K562 (cell line): ENCODE data around the gene APCDD1. TPM values are rescaled to one million over a fixed set of nuclear protein-coding genes. Genes with fewer than 3 reads are reported as not detected.

Source experiments
- ATAC-seq: fragments of 200-7000 bp; cut with Tn5 transposase; 3 replicates; pipeline ENCODE4 v1.9.1; 2020; ENCODE audit warnings: moderate library complexity
- BruUV-seq: library from RNA; stranded (reverse); fragments of 400-500 nt; replicated peaks from 2 replicates; lab custom pipeline; 2021; lab: Mats Ljungman, UMichigan
- CTCF ChIA-PET: fragments of 300-600 bp; formaldehyde crosslinking; extraction: SDS; loops from one replicate; lab custom pipeline; 2021; ENCODE audit warnings: low intra/inter-chr PET ratio; lab: Yijun Ruan, JAX
- POLR2A ChIA-PET: fragments of 300-600, 350-650 bp; sonication (Branson Sonifier 250); formaldehyde crosslinking; extraction: SDS; loops from one replicate; lab custom pipeline; 2021; ENCODE audit warnings: antibody characterized with exemption, inconsistent platforms; lab: Yijun Ruan, JAX
- DNase-seq, 4 experiments: peaks; one replicate each; pipeline versions ENCODE4 v3.0.0 to v3.0.0-alpha.2; 2011 to 2018; ENCODE audit warnings: low spot score in 3 of 4, mixed read lengths in 3 of 4; ENCODE audit errors: extremely low read depth in 1 of 4
- FAIRE-seq: peaks from 2 replicates; lab custom pipeline; 2011; peaks lifted over from hg19 to GRCh38; lab: Jason Lieb, UNC
- H2AFZ ChIP-seq: 2 replicates; pipeline ENCODE4 v1.6.0; 2011; ENCODE audit warnings: low read depth, low read length, control low read depth, inconsistent platforms
- H3K27ac ChIP-seq: fragments of 200-600 bp; 3 replicates; pipeline ENCODE4 v1.8.0; 2011; ENCODE audit warnings: low read depth, mild to moderate bottlenecking, control low read depth, inconsistent platforms, low read length, moderate library complexity, mixed read lengths; ENCODE audit errors: extremely low read depth
- H3K27me3 ChIP-seq, 2 experiments: fragments of 300-600 bp in 1 of 2; 2 replicates in 1 of 2; 3 replicates in 1 of 2; pipeline versions ENCODE4 v1.6.0 to v1.8.0; 2011; ENCODE audit warnings: inconsistent platforms in 2 of 2, low read length in 2 of 2, mild to moderate bottlenecking in 1 of 2, mixed read lengths in 1 of 2, moderate library complexity in 1 of 2; ENCODE audit not compliant: control insufficient read depth in 2 of 2, insufficient read depth in 2 of 2
- H3K36me3 ChIP-seq: fragments of 300-600 bp; 3 replicates; pipeline ENCODE4 v1.8.0; 2011; ENCODE audit warnings: mild to moderate bottlenecking, low read length, inconsistent platforms; ENCODE audit not compliant: control insufficient read depth, insufficient read depth
- H3K4me1 ChIP-seq, 2 experiments: fragments of 200-600 bp in 1 of 2; replicated peaks in 1 of 2; 2 replicates in 1 of 2; 3 replicates in 1 of 2; pipeline versions ENCODE4 v1.5.1 to v1.8.0; 2011; ENCODE audit warnings: inconsistent platforms in 2 of 2, low read length in 2 of 2, mild to moderate bottlenecking in 1 of 2, mixed read lengths in 1 of 2, moderate library complexity in 1 of 2; ENCODE audit not compliant: control insufficient read depth in 2 of 2, insufficient read depth in 2 of 2
- H3K4me2 ChIP-seq: 2 replicates; pipeline ENCODE4 v1.6.1; 2011; ENCODE audit warnings: low read length, control low read depth, inconsistent platforms, mixed read lengths; ENCODE audit not compliant: insufficient read depth
- H3K4me3 ChIP-seq: fragments of 200-600 bp; sonication (generic), shearing (Covaris generic); 2 replicates; pipeline ENCODE4 v1.5.1; 2016; ENCODE audit warnings: control low read depth, inconsistent platforms
- H3K79me2 ChIP-seq: fragments of 200-600 bp; 3 replicates; pipeline ENCODE4 v1.8.0; 2011; ENCODE audit warnings: low read length, inconsistent platforms; ENCODE audit not compliant: control insufficient read depth, insufficient read depth
- H3K9ac ChIP-seq, 2 experiments: 2 replicates each; pipeline versions ENCODE4 v1.6.0 to v1.6.1; 2011; ENCODE audit warnings: low read depth in 2 of 2, low read length in 2 of 2, control low read depth in 1 of 2, inconsistent platforms in 1 of 2, mild to moderate bottlenecking in 1 of 2, mixed read lengths in 1 of 2; ENCODE audit not compliant: insufficient read depth in 1 of 2
- H3K9me1 ChIP-seq: one replicate; pipeline ENCODE4 v1.6.0; 2011; ENCODE audit warnings: inconsistent platforms, mild to moderate bottlenecking, low read length, moderate library complexity; ENCODE audit not compliant: control insufficient read depth, insufficient read depth
- H3K9me3 ChIP-seq: replicated peaks from 2 replicates; pipeline ENCODE4 v1.5.1; 2011; ENCODE audit warnings: low read depth, low read length, inconsistent platforms; ENCODE audit not compliant: control insufficient read depth, insufficient read depth
- H4K20me1 ChIP-seq: replicated peaks from 2 replicates; pipeline ENCODE4 v1.6.1; 2011; ENCODE audit warnings: low read length, inconsistent platforms, mixed read lengths; ENCODE audit not compliant: control insufficient read depth, insufficient read depth
- CTCF ChIP-seq, 3 experiments: IDR thresholded peaks in 2 of 3; conservative IDR thresholded peaks in 1 of 3; 2 replicates each; pipeline ENCODE4 v1.5.1; 2011 to 2012; ENCODE audit warnings: low read length in 3 of 3, mild to moderate bottlenecking in 3 of 3, control low read depth in 2 of 3, improper control_type of control experiment in 1 of 3, inconsistent platforms in 1 of 3, low read depth in 1 of 3, mixed read lengths in 1 of 3, moderate library complexity in 1 of 3; ENCODE audit not compliant: insufficient read depth in 2 of 3
- HNRNPLL ChIP-seq: fragments of 200-400 bp; formaldehyde crosslinking; IDR thresholded peaks from 2 replicates; pipeline ENCODE4 v1.6.1; 2017; ENCODE audit warnings: low read length, low read depth, mild to moderate bottlenecking; ENCODE audit not compliant: poor library complexity, severe bottlenecking
- RAD21 ChIP-seq, 2 experiments: fragments of 250-450 bp in 1 of 2; fragments of 450-650 bp in 1 of 2; sonication (Bioruptor Pico) in 1 of 2; formaldehyde crosslinking in 1 of 2; IDR thresholded peaks in 1 of 2; conservative IDR thresholded peaks in 1 of 2; 2 replicates each; pipeline versions ENCODE4 v1.4.0 to v1.8.0; 2020 to 2022; ENCODE audit warnings: mild to moderate bottlenecking in 2 of 2, moderate library complexity in 1 of 2
- ZEB2 ChIP-seq: fragments of 450-650 bp; IDR thresholded peaks from 2 replicates; pipeline ENCODE4 v1.6.1; 2016
- ZNF143 ChIP-seq: sonication (generic); formaldehyde crosslinking; IDR thresholded peaks from 2 replicates; pipeline ENCODE4 v1.9.0; 2022; ENCODE audit warnings: mild to moderate bottlenecking, missing genetic modification reagents
- WGBS: fragments of 100-300 bp; shearing (Covaris generic); methylation state at CpG from one replicate; pipeline ENCODE4 v1.1.6; 2016; ENCODE audit warnings: low coverage, mixed read lengths; ENCODE audit not compliant: insufficient coverage; ENCODE audit errors: missing lambda C conversion rate; 5-methylcytosine and 5-hydroxymethylcytosine counted together
- in situ Hi-C: fragments of 300-500 bp; cut with MboI; formaldehyde crosslinking; loops from 4 replicates; pipeline ENCODE4 v1.15.0; 2018; ENCODE audit warnings: inconsistent platforms, mixed read lengths
- intact Hi-C: fragments of 100-400 bp; cut with micrococcal nuclease; formaldehyde crosslinking; loops from 2 replicates; pipeline ENCODE4 v1.14.2; 2022
- polyA plus RNA-seq, 8 experiments: library from polyadenylated mRNA; depleted of rRNA in 4 of 8; stranded (reverse) in 5 of 8; unstranded in 3 of 8; fragments of >200 nt; fragmentation: Nextera tagmentation in 2 of 8; fragmentation: Illumina TruSeq in 1 of 8; extraction: Ambion mirVana in 2 of 8; extraction: Trizol in 1 of 8; gene quantifications; 2 replicates each; pipeline versions ENCODE4 v1.2.1 to v1.2.3, GENCODE V29; 2011 to 2014; ENCODE audit warnings: inconsistent platforms in 1 of 8, missing spikeins in 1 of 8
- total RNA-seq, 7 experiments: library from RNA; depleted of rRNA in 6 of 7; stranded (reverse); fragments of >200 nt in 6 of 7; fragmentation: Illumina TruSeq in 2 of 7; extraction: Trizol in 2 of 7; gene quantifications; 2 replicates each; pipeline versions ENCODE4 v1.2.1 to v1.2.3, GENCODE V29; 2011 to 2021; ENCODE audit warnings: low replicate concordance in 1 of 7
- TF ChIP-seq, protein P1 (sequence below): fragments of 450-650 bp; formaldehyde crosslinking; IDR thresholded peaks from 2 replicates; pipeline ENCODE4 v1.4.0; 2020; ENCODE audit warnings: mild to moderate bottlenecking, moderate library complexity

APCDD1 gene
- total and polyA plus RNA-seq, 9 of the 15 experiments (the other 6 are each of a cell fraction or from before 2014, with no cell fraction given): 0.07 TPM; not detected in 8

DNA sequence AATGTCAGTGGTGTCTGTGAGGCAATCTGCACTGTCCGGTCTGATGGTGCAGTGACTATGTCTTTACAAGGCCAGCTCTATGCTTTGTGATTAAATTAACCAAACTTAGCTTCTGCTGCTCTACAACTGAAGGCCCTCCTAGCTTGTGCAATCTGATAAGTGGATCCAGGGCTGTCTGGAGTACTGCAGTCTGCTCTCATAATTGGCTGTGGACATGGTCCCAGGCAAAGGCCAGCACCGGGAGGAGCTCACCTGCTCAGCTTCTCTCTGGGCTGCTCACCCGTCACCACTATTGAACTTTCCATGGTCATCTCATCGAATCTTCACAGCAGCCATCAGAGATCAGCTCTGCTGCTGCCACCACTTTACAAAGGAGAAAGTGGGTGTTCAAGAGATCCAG lies 13.0 kb upstream of the APCDD1 start (continued):
- TF ChIP-seq, protein P1, sequence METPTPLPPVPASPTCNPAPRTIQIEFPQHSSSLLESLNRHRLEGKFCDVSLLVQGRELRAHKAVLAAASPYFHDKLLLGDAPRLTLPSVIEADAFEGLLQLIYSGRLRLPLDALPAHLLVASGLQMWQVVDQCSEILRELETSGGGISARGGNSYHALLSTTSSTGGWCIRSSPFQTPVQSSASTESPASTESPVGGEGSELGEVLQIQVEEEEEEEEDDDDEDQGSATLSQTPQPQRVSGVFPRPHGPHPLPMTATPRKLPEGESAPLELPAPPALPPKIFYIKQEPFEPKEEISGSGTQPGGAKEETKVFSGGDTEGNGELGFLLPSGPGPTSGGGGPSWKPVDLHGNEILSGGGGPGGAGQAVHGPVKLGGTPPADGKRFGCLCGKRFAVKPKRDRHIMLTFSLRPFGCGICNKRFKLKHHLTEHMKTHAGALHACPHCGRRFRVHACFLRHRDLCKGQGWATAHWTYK: no peak
- TF ChIP-seq ZEB2 (no peak), ZNF143 (no peak)

DNA sequence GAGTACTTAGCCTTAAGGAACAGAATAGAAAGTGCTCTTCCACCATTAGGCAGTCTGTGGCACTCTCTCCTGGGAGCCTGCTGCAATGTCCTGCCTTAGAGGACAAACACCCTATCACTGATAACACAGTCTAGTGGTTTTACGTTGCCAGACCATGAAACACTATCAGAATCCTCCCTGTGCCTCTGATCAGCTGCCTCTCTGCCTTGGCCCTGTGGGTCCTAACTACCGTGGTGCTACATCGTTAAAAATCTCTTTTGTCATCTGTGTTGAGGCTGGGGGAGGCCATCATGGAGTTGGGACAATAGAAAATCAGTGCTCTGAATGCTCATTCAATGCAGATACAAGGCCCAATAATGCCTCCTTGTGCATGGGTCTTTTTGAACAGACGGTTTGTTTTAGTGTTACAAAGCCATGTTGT lies 11.9 kb upstream of the APCDD1 start:
- Histone ChIP-seq H3K4me3 (no peak overlapping the region), H3K9me3 (no peaks in the 10 kb centered on the region), H3K27me3 (peaks cover 21 to 34% of the 10 kb centered on the region in 2 experiments), H3K9ac (no peak overlapping the region), H2AFZ (no peak overlapping the region), H3K4me2 (no peak overlapping the region), H3K27ac (no peak overlapping the region), H3K4me1 (no peaks in the 10 kb centered on the region), H3K79me2 (no peaks in the 10 kb centered on the region), H3K36me3 (no peaks in the 10 kb centered on the region), H4K20me1 (peaks cover 3% of the 10 kb centered on the region; the same call in 1 of the 2 replicates), H3K9me1 (no peaks in the 10 kb centered on the region)
- in situ Hi-C loops (no loop called here), intact Hi-C loops (no loop called here)
- POLR2A ChIA-PET: no interaction called here
- 0 out of 6 replicates have a peak, but pooled peaks of 1 of the 3 experiments have one; percentile 9 for TF ChIP-seq CTCF (IDR thresholded peaks at IDR 0.05 in 2 of 3, conservative IDR thresholded peaks at IDR 0.05 in 1 of 3; ENCODE audit: insufficient read depth in 2 of 3, low read depth in 1 of 3, low read length in 3 of 3)
- TF ChIP-seq HNRNPLL: no peak
- TF ChIP-seq RAD21 (CRISPR knock-in tag; conservative IDR thresholded peaks at IDR 0.05 in 1 of 2, IDR thresholded peaks at IDR 0.05 in 1 of 2): 0 out of 4 replicates have a peak, but pooled peaks have one; percentile 8 to 12
- WGBS: 0% methylated on average over 4 of the region's 4 CpGs
- FAIRE-seq (no peak), ATAC-seq (peak; percentile 28; the same call in 1 of the 3 replicates), DNase-seq (no peak)
- CTCF ChIA-PET: no interaction called here
- no TSS peak for BruUV-seq
